ENCODE measurements around the gene MAGI3. TPM values are rescaled to one million over a fixed set of nuclear protein-coding genes. Genes with fewer than 3 reads are reported as not detected.

Gene MAGI3
- polyA plus RNA-seq, 1 experiment = 1.9 TPM

DNA sequence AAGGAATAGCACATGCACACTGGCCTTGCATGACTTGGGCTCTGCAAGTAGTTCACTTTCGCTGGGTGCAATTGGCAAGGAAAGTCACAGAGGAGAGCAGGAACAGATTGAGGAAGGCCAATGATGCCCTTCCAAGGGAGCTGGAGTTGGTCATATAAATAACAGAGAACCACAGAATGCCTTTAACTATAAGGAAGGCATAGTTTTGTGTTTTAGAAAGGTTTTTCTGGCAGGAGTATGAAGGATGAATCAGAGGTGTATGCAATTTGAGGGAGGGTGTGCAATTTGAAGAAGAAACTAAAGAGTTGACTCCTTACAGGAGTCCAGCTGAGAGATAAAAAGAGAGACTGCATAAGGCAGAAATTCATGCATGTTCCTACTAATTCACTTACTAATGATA lies 256.8 kb downstream of the MAGI3 start:
- peak; percentile 9 for DNase-seq (ENCODE audit: low read depth)
- Histone ChIP-seq H3K4me3 (ENCODE audit: low read depth, low read length) (no peak overlapping the region), H3K36me3 (ENCODE audit: control insufficient read depth, insufficient read depth, low read length) (no peaks in the 10 kb centered on the region), H3K27me3 (ENCODE audit: control insufficient read depth, insufficient read depth, low read length) (no peaks in the 10 kb centered on the region)
- CTCF ChIA-PET = no interaction called here
- TF ChIP-seq, protein P1, sequence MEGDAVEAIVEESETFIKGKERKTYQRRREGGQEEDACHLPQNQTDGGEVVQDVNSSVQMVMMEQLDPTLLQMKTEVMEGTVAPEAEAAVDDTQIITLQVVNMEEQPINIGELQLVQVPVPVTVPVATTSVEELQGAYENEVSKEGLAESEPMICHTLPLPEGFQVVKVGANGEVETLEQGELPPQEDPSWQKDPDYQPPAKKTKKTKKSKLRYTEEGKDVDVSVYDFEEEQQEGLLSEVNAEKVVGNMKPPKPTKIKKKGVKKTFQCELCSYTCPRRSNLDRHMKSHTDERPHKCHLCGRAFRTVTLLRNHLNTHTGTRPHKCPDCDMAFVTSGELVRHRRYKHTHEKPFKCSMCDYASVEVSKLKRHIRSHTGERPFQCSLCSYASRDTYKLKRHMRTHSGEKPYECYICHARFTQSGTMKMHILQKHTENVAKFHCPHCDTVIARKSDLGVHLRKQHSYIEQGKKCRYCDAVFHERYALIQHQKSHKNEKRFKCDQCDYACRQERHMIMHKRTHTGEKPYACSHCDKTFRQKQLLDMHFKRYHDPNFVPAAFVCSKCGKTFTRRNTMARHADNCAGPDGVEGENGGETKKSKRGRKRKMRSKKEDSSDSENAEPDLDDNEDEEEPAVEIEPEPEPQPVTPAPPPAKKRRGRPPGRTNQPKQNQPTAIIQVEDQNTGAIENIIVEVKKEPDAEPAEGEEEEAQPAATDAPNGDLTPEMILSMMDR (IDR thresholded peaks at IDR 0.05; ENCODE audit: insufficient read depth, low read depth, low read length) = no peak
- POLR2A ChIA-PET = no interaction called here

DNA sequence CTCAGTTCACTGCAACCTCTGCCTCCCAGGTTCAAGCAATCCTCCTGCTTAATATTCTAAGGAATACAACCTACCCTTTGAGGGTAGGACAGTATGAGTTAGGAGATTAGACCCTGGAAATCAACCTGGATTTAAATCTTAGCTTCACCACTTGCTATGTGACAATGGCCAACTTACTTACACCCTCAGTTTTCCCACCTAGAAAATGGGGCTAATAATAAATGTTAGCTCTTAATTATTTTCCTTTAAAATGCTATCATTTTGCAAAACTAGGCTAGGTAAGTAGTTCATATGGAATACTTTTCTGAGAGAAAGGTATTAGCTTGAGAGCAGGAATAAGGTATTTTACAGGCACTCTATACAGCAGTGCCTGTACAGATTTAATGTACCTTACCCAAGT lies 258.2 kb downstream of the MAGI3 start:
- H3K27me3 ChIP-seq (ENCODE audit: control insufficient read depth, insufficient read depth, low read length) = no peaks in the 10 kb centered on the region
- no peak for DNase-seq (ENCODE audit: low read depth)
- H3K4me3 ChIP-seq (ENCODE audit: low read depth, low read length) = no peak overlapping the region
- ChIA-PET POLR2A (no interaction called here), CTCF (no interaction called here)
- H3K36me3 ChIP-seq (ENCODE audit: control insufficient read depth, insufficient read depth, low read length) = no peaks in the 10 kb centered on the region
- TF ChIP-seq, protein P1 (IDR thresholded peaks at IDR 0.05; ENCODE audit: insufficient read depth, low read depth, low read length) = no peak

DNA sequence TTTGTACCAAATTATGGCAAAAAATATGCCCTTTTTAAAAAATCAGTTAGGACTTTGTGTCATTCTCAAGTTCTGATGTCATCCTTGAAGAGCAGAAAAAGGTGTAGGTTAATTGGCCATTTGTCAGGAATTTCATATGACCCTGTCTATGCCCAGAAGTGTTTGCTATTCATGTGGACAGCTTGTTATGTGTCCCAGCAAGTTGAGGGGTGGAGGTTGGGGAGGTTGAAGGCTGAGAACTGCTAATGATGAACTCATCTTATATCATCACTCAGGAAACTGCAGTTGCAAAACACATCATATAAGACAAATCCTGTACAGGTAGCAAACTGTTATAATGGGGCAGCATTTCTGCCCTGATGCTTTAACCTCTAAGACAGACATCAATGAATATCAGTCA lies 262.5 kb downstream of the MAGI3 start:
- ChIA-PET CTCF (interaction anchor here (0.8 to 0.9 kb wide), 2 partner anchors 23 to 196 kb away, joined by 3 read pairs; no protein-coding TSS in a partner anchor), POLR2A (no interaction called here)

DNA sequence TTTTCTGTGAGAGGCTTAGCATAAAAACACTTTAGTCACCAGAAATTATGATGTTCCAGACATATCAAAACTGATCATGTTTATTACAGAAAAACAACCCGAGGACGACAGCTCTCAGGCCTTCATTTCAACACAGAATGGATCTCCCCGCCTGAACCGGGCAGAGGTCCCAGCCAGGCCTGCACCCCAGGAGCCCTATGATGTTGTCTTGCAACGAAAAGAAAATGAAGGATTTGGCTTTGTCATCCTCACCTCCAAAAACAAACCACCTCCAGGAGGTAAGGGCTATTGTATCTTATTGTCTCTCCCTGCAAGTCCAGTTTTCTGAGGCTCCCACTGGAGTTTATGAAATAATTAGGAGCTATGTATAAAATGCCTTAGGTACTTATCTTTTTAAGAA lies 263.4 kb downstream of the MAGI3 start:
- DNase-seq (ENCODE audit: low read depth) = no peak
- Histone ChIP-seq H3K27me3 (ENCODE audit: control insufficient read depth, insufficient read depth, low read length) (no peaks in the 10 kb centered on the region), H3K4me3 (ENCODE audit: low read depth, low read length) (no peak overlapping the region), H3K36me3 (ENCODE audit: control insufficient read depth, insufficient read depth, low read length) (no peaks in the 10 kb centered on the region)
- ChIA-PET POLR2A (no interaction called here), CTCF (interaction anchor here (0.6 to 0.8 kb wide), 2 partner anchors 22 to 629 kb away, joined by 3 read pairs; no protein-coding TSS in a partner anchor)
- TF ChIP-seq, protein P1 (IDR thresholded peaks at IDR 0.05; ENCODE audit: insufficient read depth, low read depth, low read length) = no peak

More for the DNA sequence above, 262.5 kb downstream of the MAGI3 start:
- no peak for DNase-seq (ENCODE audit: low read depth)
- H3K4me3 ChIP-seq (ENCODE audit: low read depth, low read length) = no peak overlapping the region
- TF ChIP-seq, protein P1 (IDR thresholded peaks at IDR 0.05; ENCODE audit: insufficient read depth, low read depth, low read length) = no peak
- H3K36me3 ChIP-seq (ENCODE audit: control insufficient read depth, insufficient read depth, low read length) = no peaks in the 10 kb centered on the region
- no peaks in the 10 kb centered on the region for H3K27me3 ChIP-seq (ENCODE audit: control insufficient read depth, insufficient read depth, low read length)

DNA sequence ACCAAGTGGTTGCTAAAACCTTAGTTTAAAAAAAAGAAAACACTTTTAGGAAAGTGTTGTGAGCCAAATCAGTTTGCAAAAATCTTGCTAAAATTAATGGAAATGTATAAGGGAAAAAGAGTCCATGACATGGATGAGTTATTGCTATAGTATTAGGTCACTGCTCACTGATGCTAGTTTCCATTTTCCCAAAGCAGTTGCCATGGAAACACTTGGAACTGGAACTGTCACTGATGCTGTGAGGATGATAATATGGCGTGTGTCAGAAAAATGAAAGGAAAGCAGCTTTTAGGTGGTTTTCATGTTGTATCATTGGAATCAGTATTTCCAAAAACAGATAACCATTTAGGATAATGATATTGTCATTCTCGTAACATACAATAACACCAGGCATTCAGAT lies 264.6 kb downstream of the MAGI3 start:
- Histone ChIP-seq H3K36me3 (ENCODE audit: control insufficient read depth, insufficient read depth, low read length) (no peaks in the 10 kb centered on the region), H3K27me3 (ENCODE audit: control insufficient read depth, insufficient read depth, low read length) (no peaks in the 10 kb centered on the region), H3K4me3 (ENCODE audit: low read depth, low read length) (no peak overlapping the region)
- POLR2A ChIA-PET = interaction anchor here (0.5 kb wide), 1 partner anchor 258 kb away, joined by 3 read pairs; no protein-coding TSS in a partner anchor
- CTCF ChIA-PET = no interaction called here
- DNase-seq (ENCODE audit: low read depth) = no peak
- TF ChIP-seq, protein P1 (IDR thresholded peaks at IDR 0.05; ENCODE audit: insufficient read depth, low read depth, low read length) = no peak
